ENCODE measurements around the gene PCDHGB6.
"Not testable (repeated sequence)": the region's sequence is repeated elsewhere in the genome, so short reads cannot be mapped to it uniquely, and the experiment has no call there.

DNA sequence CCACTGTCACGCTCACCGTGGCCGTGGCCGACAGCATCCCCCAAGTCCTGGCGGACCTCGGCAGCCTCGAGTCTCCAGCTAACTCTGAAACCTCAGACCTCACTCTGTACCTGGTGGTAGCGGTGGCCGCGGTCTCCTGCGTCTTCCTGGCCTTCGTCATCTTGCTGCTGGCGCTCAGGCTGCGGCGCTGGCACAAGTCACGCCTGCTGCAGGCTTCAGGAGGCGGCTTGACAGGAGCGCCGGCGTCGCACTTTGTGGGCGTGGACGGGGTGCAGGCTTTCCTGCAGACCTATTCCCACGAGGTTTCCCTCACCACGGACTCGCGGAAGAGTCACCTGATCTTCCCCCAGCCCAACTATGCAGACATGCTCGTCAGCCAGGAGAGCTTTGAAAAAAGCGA lies 24.9 kb downstream of the PCDHGB6 start:
- TF ChIP-seq, protein P1, sequence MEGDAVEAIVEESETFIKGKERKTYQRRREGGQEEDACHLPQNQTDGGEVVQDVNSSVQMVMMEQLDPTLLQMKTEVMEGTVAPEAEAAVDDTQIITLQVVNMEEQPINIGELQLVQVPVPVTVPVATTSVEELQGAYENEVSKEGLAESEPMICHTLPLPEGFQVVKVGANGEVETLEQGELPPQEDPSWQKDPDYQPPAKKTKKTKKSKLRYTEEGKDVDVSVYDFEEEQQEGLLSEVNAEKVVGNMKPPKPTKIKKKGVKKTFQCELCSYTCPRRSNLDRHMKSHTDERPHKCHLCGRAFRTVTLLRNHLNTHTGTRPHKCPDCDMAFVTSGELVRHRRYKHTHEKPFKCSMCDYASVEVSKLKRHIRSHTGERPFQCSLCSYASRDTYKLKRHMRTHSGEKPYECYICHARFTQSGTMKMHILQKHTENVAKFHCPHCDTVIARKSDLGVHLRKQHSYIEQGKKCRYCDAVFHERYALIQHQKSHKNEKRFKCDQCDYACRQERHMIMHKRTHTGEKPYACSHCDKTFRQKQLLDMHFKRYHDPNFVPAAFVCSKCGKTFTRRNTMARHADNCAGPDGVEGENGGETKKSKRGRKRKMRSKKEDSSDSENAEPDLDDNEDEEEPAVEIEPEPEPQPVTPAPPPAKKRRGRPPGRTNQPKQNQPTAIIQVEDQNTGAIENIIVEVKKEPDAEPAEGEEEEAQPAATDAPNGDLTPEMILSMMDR (IDR thresholded peaks at IDR 0.05; ENCODE audit: low read length), result not testable (repeated sequence)
- TF ChIP-seq EZH2 (optimal IDR thresholded peaks at IDR 0.05; ENCODE audit: low read depth, low read length); EZH2phosphoT487 (IDR thresholded peaks at IDR 0.05; ENCODE audit: low read length): not testable (repeated sequence)
